PC-3 (cell line): ENCODE measurements around the gene SLC16A9. TPM values are rescaled to one million over a fixed set of nuclear protein-coding genes. Genes with fewer than 3 reads are reported as not detected.

Experiments
- ATAC-seq: fragments of 200-7000 bp; cut with Tn5 transposase; 2 replicates; pipeline ENCODE4 v1.9.1; 2020; ENCODE audit warnings: mild to moderate bottlenecking, moderate library complexity
- BruUV-seq: library from RNA; stranded (reverse); fragments of 400-500 nt; replicated peaks from 2 replicates; lab custom pipeline; 2021; lab: Mats Ljungman, UMichigan
- CTCF ChIA-PET: fragments of 300-600 bp; sonication (Branson Sonifier 250); formaldehyde crosslinking; loops from one replicate; lab custom pipeline; 2022; ENCODE audit warnings: antibody characterized with exemption; lab: Charles Lee
- POLR2A ChIA-PET: fragments of 300-600 bp; sonication (Branson Sonifier 250); formaldehyde crosslinking; loops from one replicate; lab custom pipeline; 2022; ENCODE audit warnings: antibody characterized with exemption; ENCODE audit not compliant: unreplicated experiment; lab: Charles Lee
- DNase-seq: peaks from one replicate; pipeline ENCODE4 v3.0.0-alpha.2; 2015
- H2AFZ ChIP-seq: fragments of 300-600 bp; sonication (generic); 2 replicates; pipeline ENCODE4 v1.6.0; 2016; ENCODE audit warnings: antibody characterized with exemption, low read length
- H3F3A ChIP-seq: fragments of 300-600 bp; sonication (generic); one replicate; pipeline ENCODE4 v1.6.0; 2017; ENCODE audit warnings: antibody characterized with exemption, low read length, control low read depth, mild to moderate bottlenecking; ENCODE audit not compliant: unreplicated experiment
- H3K27ac ChIP-seq: fragments of 300-600 bp; sonication (generic); 2 replicates; pipeline ENCODE4 v1.5.1; 2016; ENCODE audit warnings: mild to moderate bottlenecking, low read length
- H3K27me3 ChIP-seq: fragments of 300-600 bp; sonication (generic); 2 replicates; pipeline ENCODE4 v1.6.1; 2016; ENCODE audit warnings: low read length, mixed read lengths
- H3K36me3 ChIP-seq: fragments of 300-600 bp; sonication (generic); 2 replicates; pipeline ENCODE4 v1.6.1; 2016; ENCODE audit warnings: low read depth, mixed run types, low read length, mixed read lengths
- H3K4me1 ChIP-seq: fragments of 300-600 bp; sonication (generic); 2 replicates; pipeline ENCODE4 v1.5.1; 2016; ENCODE audit warnings: low read length; ENCODE audit not compliant: insufficient read depth
- H3K4me2 ChIP-seq: fragments of 300-600 bp; sonication (generic); 2 replicates; pipeline ENCODE4 v1.6.0; 2016; ENCODE audit warnings: low read length
- H3K4me3 ChIP-seq: fragments of 300-600 bp; sonication (generic); 2 replicates; pipeline ENCODE4 v1.5.1; 2016; ENCODE audit warnings: mild to moderate bottlenecking, low read length, mixed read lengths
- H3K79me2 ChIP-seq: fragments of 300-600 bp; sonication (generic); 2 replicates; pipeline ENCODE4 v1.6.1; 2017; ENCODE audit warnings: low read length, mixed read lengths
- H3K9ac ChIP-seq: fragments of 300-600 bp; sonication (generic); 2 replicates; pipeline ENCODE4 v1.6.0; 2016; ENCODE audit warnings: mild to moderate bottlenecking, low read length
- H3K9me2 ChIP-seq: fragments of 300-600 bp; sonication (generic); replicated peaks from 2 replicates; pipeline ENCODE4 v1.6.1; 2016; ENCODE audit warnings: mixed run types, low read length, mixed read lengths
- H3K9me3 ChIP-seq: fragments of 300-600 bp; sonication (generic); 2 replicates; pipeline ENCODE4 v1.6.1; 2016; ENCODE audit warnings: low read length, mixed read lengths
- H4K20me1 ChIP-seq: fragments of 300-600 bp; sonication (generic); 2 replicates; pipeline ENCODE4 v1.6.1; 2016; ENCODE audit warnings: low read length, mixed read lengths
- CTCF ChIP-seq: fragments of 300-600 bp; sonication (generic); conservative IDR thresholded peaks from 2 replicates; pipeline ENCODE4 v1.5.1; 2017; ENCODE audit warnings: antibody characterized with exemption, low read depth, mild to moderate bottlenecking, low read length
- EZH2 ChIP-seq: fragments of 300-600 bp; sonication (generic); IDR thresholded peaks from one replicate; pipeline ENCODE4 v1.6.1; 2017; ENCODE audit warnings: antibody characterized with exemption, mild to moderate bottlenecking, low read length; ENCODE audit not compliant: unreplicated experiment
- EZH2phosphoT487 ChIP-seq: fragments of 300-600 bp; sonication (generic); IDR thresholded peaks from 2 replicates; pipeline ENCODE4 v1.6.1; 2018; ENCODE audit warnings: mild to moderate bottlenecking, antibody characterized with exemption, low read length, borderline replicate concordance
- intact Hi-C: fragments of 100-400 bp; cut with micrococcal nuclease; formaldehyde crosslinking; loops from 2 replicates; pipeline ENCODE4 v1.9.0; 2023
- total RNA-seq: library from RNA; depleted of rRNA; stranded (reverse); fragments of >200 nt; gene quantifications from 2 replicates; pipeline ENCODE4 v1.2.3, GENCODE V29; 2014

SLC16A9 gene
- total RNA-seq, 1 experiment from 2014 or later = 17.4 TPM

DNA sequence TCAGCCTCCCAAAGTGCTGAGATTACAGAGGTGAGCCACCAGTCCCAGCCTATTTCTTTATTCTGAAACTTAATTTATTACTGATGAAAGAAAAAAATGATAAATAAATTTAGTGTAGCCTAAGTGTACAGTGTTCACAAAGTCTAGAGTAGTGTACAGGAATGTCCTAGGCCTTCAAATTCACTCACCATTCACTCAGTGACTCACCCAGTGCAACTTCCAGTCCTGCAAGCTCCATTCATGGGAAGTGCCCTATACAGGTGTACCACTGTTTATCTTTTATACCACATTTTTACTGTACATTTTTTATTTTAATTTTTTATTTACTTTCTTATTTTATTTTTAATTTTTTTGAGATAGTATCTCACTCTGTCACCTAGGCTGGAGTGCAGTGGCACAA is 31.4 kb upstream of the SLC16A9 start:
- Histone ChIP-seq H3K79me2 (no peaks in the 10 kb centered on the region), H3K4me2 (peak overlapping the region; percentile 24; the same call in 1 of the 2 replicates), H4K20me1 (no peaks in the 10 kb centered on the region), H3K27me3 (no peaks in the 10 kb centered on the region), H3K4me1 (peaks cover 40% of the 10 kb centered on the region), H3F3A (no peaks in the 10 kb centered on the region), H2AFZ (no peak overlapping the region), H3K9me2 (no peaks in the 10 kb centered on the region), H3K36me3 (no peaks in the 10 kb centered on the region), H3K9ac (no peak overlapping the region), H3K4me3 (no peak overlapping the region), H3K27ac (peak overlapping the region; percentile 35), H3K9me3 (no peaks in the 10 kb centered on the region)
- ATAC-seq (peak; percentile 60), DNase-seq (peak; percentile 79)
- TF ChIP-seq EZH2phosphoT487 (no peak), EZH2 (no peak), CTCF (no peak)
- ChIA-PET POLR2A (no interaction called here), CTCF (no interaction called here)
- BruUV-seq = no TSS peak
- intact Hi-C loops = no loop called here

DNA sequence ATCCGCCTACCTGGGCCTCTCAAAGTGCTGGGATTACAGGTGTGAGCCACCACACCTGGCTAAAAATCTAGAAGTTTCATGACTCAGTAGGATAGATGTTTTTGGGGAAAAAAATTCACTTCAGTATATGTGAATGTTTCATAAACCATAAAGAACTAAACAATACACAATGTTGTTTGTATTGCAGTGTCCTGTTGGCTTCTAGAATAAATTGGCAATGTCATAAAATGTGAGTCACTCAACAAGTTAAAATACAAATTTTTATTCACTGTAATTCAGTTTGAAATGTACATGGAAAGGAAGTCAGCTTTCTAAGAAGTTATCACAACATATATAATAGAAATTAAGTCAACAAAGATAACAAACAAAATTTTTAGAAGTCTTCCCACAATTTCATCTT is 27.1 kb upstream of the SLC16A9 start:
- H3K9me3 ChIP-seq = no peaks in the 10 kb centered on the region
- peaks cover 33% of the 10 kb centered on the region for H3K4me1 ChIP-seq
- ATAC-seq = peak; percentile 69
- H4K20me1 ChIP-seq = no peaks in the 10 kb centered on the region
- peak overlapping the region; percentile 28 for H3K4me2 ChIP-seq
- H3K36me3 ChIP-seq = no peaks in the 10 kb centered on the region
- no peak overlapping the region for H2AFZ ChIP-seq
- H3K9ac ChIP-seq = no peak overlapping the region
- ChIA-PET POLR2A (interaction anchor here (0.6 kb wide), 1 partner anchor 23 kb away, joined by 3 read pairs; no protein-coding TSS in a partner anchor), CTCF (no interaction called here)
- no peak overlapping the region for H3K4me3 ChIP-seq
- peak; percentile 61 for DNase-seq
- TF ChIP-seq EZH2 (no peak), CTCF (no peak)
- no peaks in the 10 kb centered on the region for H3K79me2 ChIP-seq
- no peaks in the 10 kb centered on the region for H3F3A ChIP-seq
- intact Hi-C loops = loop anchor here (2.0 kb wide), 1 partner anchor 28 kb away; the partner anchor contains the start of gene SLC16A9
- no peaks in the 10 kb centered on the region for H3K27me3 ChIP-seq
- peak overlapping the region; percentile 24 for H3K27ac ChIP-seq
- BruUV-seq = no TSS peak
- H3K9me2 ChIP-seq = no peaks in the 10 kb centered on the region

- peaks cover 25% of the 10 kb centered on the region for H3K4me1 ChIP-seq
- DNase-seq (no peak), ATAC-seq (no peak)
- no TSS peak for BruUV-seq
- H2AFZ ChIP-seq = no peak overlapping the region
- H3K27me3 ChIP-seq = no peaks in the 10 kb centered on the region
- H3F3A ChIP-seq = no peaks in the 10 kb centered on the region
- TF ChIP-seq CTCF (no peak), EZH2 (no peak), EZH2phosphoT487 (no peak)
- H3K4me3 ChIP-seq = no peak overlapping the region
- intact Hi-C loops = no loop called here
- H3K4me2 ChIP-seq = no peak overlapping the region
- no peak overlapping the region for H3K9ac ChIP-seq
- no peaks in the 10 kb centered on the region for H3K79me2 ChIP-seq
- H3K36me3 ChIP-seq = no peaks in the 10 kb centered on the region
- POLR2A ChIA-PET = no interaction called here
- CTCF ChIA-PET = no interaction called here
- no peaks in the 10 kb centered on the region for H4K20me1 ChIP-seq
- no peak overlapping the region for H3K27ac ChIP-seq
- H3K9me2 ChIP-seq = no peaks in the 10 kb centered on the region
- no peaks in the 10 kb centered on the region for H3K9me3 ChIP-seq
These were observed 25.6 kb upstream of the SLC16A9 start for GRCh38 chr10:59735296-59735695.
